Vagina (tissue), 2 donors: ENCODE data around the gene ILF3.

Experiments used
- CTCF ChIP-seq, 3 experiments: fragments of 450-650 bp in 2 of 3; fragments of 200-600 bp in 1 of 3; sonication (generic) in 1 of 3; IDR thresholded peaks; one replicate each; pipeline ENCODE4 v1.5.1; 2017 to 2019; ENCODE audit warnings: antibody characterized with exemption in 3 of 3, mild to moderate bottlenecking in 2 of 3, moderate library complexity in 2 of 3
- POLR2A ChIP-seq, 2 donors: fragments of 450-650 bp; IDR thresholded peaks; one replicate each; pipeline ENCODE4 v1.6.1; 2017; ENCODE audit warnings: antibody characterized with exemption in 2 of 2, mild to moderate bottlenecking in 2 of 2, moderate library complexity in 2 of 2
- POLR2AphosphoS5 ChIP-seq, 2 donors: sonication (generic); formaldehyde crosslinking; IDR thresholded peaks; one replicate each; pipeline ENCODE4 v1.9.0; 2017; ENCODE audit warnings: antibody characterized with exemption in 2 of 2, mild to moderate bottlenecking in 2 of 2, low read depth in 1 of 2; ENCODE audit not compliant: insufficient read depth in 1 of 2

DNA sequence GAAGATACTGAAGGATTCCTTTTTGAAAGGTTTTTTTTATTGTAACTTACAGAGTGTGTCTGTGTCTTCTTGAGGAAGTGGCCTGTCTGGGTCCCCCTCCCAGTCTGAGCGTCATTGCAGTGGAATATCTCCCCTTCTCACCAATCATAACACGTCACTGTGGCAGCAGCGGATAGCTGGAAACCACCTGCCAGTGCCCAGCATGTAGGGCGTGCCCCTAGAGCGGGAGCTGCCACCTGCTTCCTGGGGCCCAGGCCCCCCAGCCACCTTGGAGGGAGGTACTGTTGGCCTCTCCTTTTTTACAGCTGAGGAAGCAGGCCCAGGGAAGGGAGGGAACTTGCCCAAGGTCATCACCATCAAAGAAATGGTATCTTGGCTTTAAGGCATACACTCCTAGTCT lies 59.2 kb downstream of the ILF3 start:
- no peak for TF ChIP-seq CTCF (IDR thresholded peaks at IDR 0.05)
- no peak for TF ChIP-seq POLR2AphosphoS5 (IDR thresholded peaks at IDR 0.05; ENCODE audit: insufficient read depth in 1 of 2, low read depth in 1 of 2)
- no peak for TF ChIP-seq POLR2A (IDR thresholded peaks at IDR 0.05)
